Hepatocyte (in vitro differentiated cells): ENCODE data around the gene MYNN. TPM values are rescaled to one million over a fixed set of nuclear protein-coding genes. Genes with fewer than 3 reads are reported as not detected.

Experiments used
- DNase-seq: peaks from one replicate; pipeline ENCODE4 v3.0.0-alpha.2; 2016; ENCODE audit warnings: low spot score
- H2AFZ ChIP-seq: fragments of 200-600 bp; sonication (generic); 2 replicates; pipeline ENCODE4 v1.6.0; 2016; ENCODE audit warnings: antibody characterized with exemption, mild to moderate bottlenecking
- H3K27ac ChIP-seq: fragments of 200-600 bp; sonication (generic); 2 replicates; pipeline ENCODE4 v1.5.1; 2016; ENCODE audit warnings: mild to moderate bottlenecking
- H3K27me3 ChIP-seq: fragments of 200-600 bp; sonication (generic); 2 replicates; pipeline ENCODE4 v1.6.1; 2016
- H3K36me3 ChIP-seq: fragments of 200-600 bp; sonication (generic); replicated peaks from 2 replicates; pipeline ENCODE4 v1.5.1; 2016; ENCODE audit warnings: low read depth; ENCODE audit not compliant: insufficient read depth
- H3K4me1 ChIP-seq: fragments of 200-600 bp; sonication (generic); 2 replicates; pipeline ENCODE4 v1.5.1; 2016; ENCODE audit warnings: mild to moderate bottlenecking, moderate library complexity; ENCODE audit not compliant: insufficient read depth
- H3K4me2 ChIP-seq: fragments of 200-600 bp; sonication (generic); 2 replicates; pipeline ENCODE4 v1.6.0; 2016
- H3K4me3 ChIP-seq: fragments of 200-600 bp; sonication (generic); 2 replicates; pipeline ENCODE4 v1.5.1; 2016; ENCODE audit warnings: mild to moderate bottlenecking
- H3K79me2 ChIP-seq: fragments of 200-600 bp; sonication (generic); 2 replicates; pipeline ENCODE4 v1.6.0; 2017; ENCODE audit warnings: mild to moderate bottlenecking
- H3K9me2 ChIP-seq: fragments of 200-600 bp; sonication (generic); replicated peaks from 2 replicates; pipeline ENCODE4 v1.6.0; 2017; ENCODE audit warnings: mild to moderate bottlenecking; ENCODE audit not compliant: insufficient read depth
- H3K9me3 ChIP-seq: fragments of 200-600 bp; sonication (generic); 2 replicates; pipeline ENCODE4 v1.5.1; 2016; ENCODE audit warnings: low read depth, mild to moderate bottlenecking
- H4K20me1 ChIP-seq: fragments of 200-600 bp; sonication (generic); 2 replicates; pipeline ENCODE4 v1.6.0; 2016; ENCODE audit warnings: mild to moderate bottlenecking; ENCODE audit not compliant: insufficient read depth, poor library complexity, severe bottlenecking
- CTCF ChIP-seq: fragments of 200-600 bp; sonication (generic); IDR thresholded peaks from 2 replicates; pipeline ENCODE4 v1.5.1; 2016; ENCODE audit warnings: antibody characterized with exemption, mild to moderate bottlenecking; ENCODE audit not compliant: poor library complexity
- EZH2 ChIP-seq: fragments of 200-600 bp; sonication (generic); IDR thresholded peaks from 2 replicates; pipeline ENCODE4 v1.6.1; 2016; ENCODE audit warnings: antibody characterized with exemption, mild to moderate bottlenecking, borderline replicate concordance
- EZH2phosphoT487 ChIP-seq: fragments of 200-600 bp; sonication (generic); IDR thresholded peaks from one replicate; pipeline ENCODE4 v1.6.1; 2018; ENCODE audit warnings: antibody characterized with exemption, mild to moderate bottlenecking, low read depth, moderate library complexity; ENCODE audit not compliant: unreplicated experiment, severe bottlenecking
- WGBS: methylation state at CpG from one replicate; pipeline ENCODE4 v1.1.6; 2016; ENCODE audit warnings: low lambda C conversion rate; ENCODE audit errors: missing lambda C conversion rate; 5-methylcytosine and 5-hydroxymethylcytosine counted together
- polyA plus RNA-seq: library from polyadenylated mRNA; unstranded; fragments of >200 nt; fragmentation: Nextera tagmentation; extraction: Ambion mirVana; gene quantifications from 2 replicates; pipeline ENCODE4 v1.2.1, GENCODE V29; 2016
- total RNA-seq: library from RNA; depleted of rRNA; stranded (reverse); fragments of >200 nt; gene quantifications from 2 replicates; pipeline ENCODE4 v1.2.3, GENCODE V29; 2014

MYNN gene
- total and polyA plus RNA-seq, 2 experiments from 2014 or later, result 6.8 to 19.7 TPM

GRCh38 chr3:169836078-169836941 is 63.1 kb downstream of the MYNN start:
- H3K9me3 ChIP-seq, result no peaks in the 10 kb centered on the region
- H3K27ac ChIP-seq, result no peak overlapping the region
- no peak overlapping the region for H3K4me2 ChIP-seq
- H3K79me2 ChIP-seq, result no peaks in the 10 kb centered on the region
- H3K4me3 ChIP-seq, result no peak overlapping the region
- no peaks in the 10 kb centered on the region for H4K20me1 ChIP-seq
- H3K36me3 ChIP-seq, result no peaks in the 10 kb centered on the region
- no peaks in the 10 kb centered on the region for H3K27me3 ChIP-seq
- no peak for DNase-seq
- no peak overlapping the region for H2AFZ ChIP-seq
- no peaks in the 10 kb centered on the region for H3K4me1 ChIP-seq
- WGBS, result 70% methylated on average over 5 of the region's 5 CpGs
- TF ChIP-seq CTCF, result no peak
- H3K9me2 ChIP-seq, result no peaks in the 10 kb centered on the region

DNA sequence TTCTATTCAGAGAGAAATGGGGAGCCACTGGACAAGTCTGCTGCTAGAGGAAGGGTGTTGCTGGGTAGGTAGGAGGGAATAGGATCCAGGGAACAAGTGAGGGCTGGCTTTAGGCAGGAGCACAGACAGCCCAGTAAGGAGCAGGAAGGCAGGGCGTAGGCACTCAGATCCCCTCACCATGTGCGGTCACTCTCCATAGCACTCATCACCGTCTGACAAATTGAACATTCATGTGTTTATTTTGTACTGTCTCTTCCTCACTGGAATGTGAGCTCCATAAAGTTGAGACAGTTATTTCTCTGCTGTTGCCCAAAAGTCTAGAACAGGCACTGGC is 63.7 kb downstream of the MYNN start:
- H3K27me3 ChIP-seq, result no peaks in the 10 kb centered on the region
- no peak overlapping the region for H3K4me2 ChIP-seq
- TF ChIP-seq EZH2 (no peak), EZH2phosphoT487 (no peak), CTCF (no peak)
- no peak for DNase-seq
- no peaks in the 10 kb centered on the region for H4K20me1 ChIP-seq
- H3K4me3 ChIP-seq, result no peak overlapping the region
- 62% methylated on average over 3 of the region's 3 CpGs for WGBS
- no peaks in the 10 kb centered on the region for H3K9me3 ChIP-seq
- no peak overlapping the region for H3K27ac ChIP-seq
- H2AFZ ChIP-seq, result no peak overlapping the region
- H3K9me2 ChIP-seq, result no peaks in the 10 kb centered on the region
- H3K79me2 ChIP-seq, result no peaks in the 10 kb centered on the region
- no peaks in the 10 kb centered on the region for H3K36me3 ChIP-seq
- no peaks in the 10 kb centered on the region for H3K4me1 ChIP-seq

GRCh38 chr3:169838511-169839030 is 65.4 kb downstream of the MYNN start:
- 87% methylated on average over 1 of the region's 1 CpG for WGBS

More at GRCh38 chr3:169838511-169839030, 65.4 kb downstream of the MYNN start:
- TF ChIP-seq CTCF, result no peak
- no peak for TF ChIP-seq EZH2phosphoT487
- no peak for TF ChIP-seq EZH2
- Histone ChIP-seq H3K4me3 (no peak overlapping the region), H4K20me1 (no peaks in the 10 kb centered on the region), H3K9me2 (no peaks in the 10 kb centered on the region), H3K79me2 (no peaks in the 10 kb centered on the region), H3K36me3 (no peaks in the 10 kb centered on the region), H3K27me3 (no peaks in the 10 kb centered on the region), H3K9me3 (no peaks in the 10 kb centered on the region), H3K4me1 (no peaks in the 10 kb centered on the region), H3K4me2 (no peak overlapping the region), H3K27ac (no peak overlapping the region), H2AFZ (no peak overlapping the region)
- DNase-seq, result no peak

Other genes with a start within 250 kb of the MYNN start
- 40.9 and 48.8 TPM in 2 replicates for gene MECOM, start 109.7 kb upstream of the MYNN start, total RNA-seq
- 11.1 and 11.4 TPM in 2 replicates for gene MECOM, start 109.7 kb upstream of the MYNN start, polyA plus RNA-seq
- gene TERC, start 8.3 kb upstream of the MYNN start, total RNA-seq, result 216 and 475 TPM in 2 replicates
- 0.49 and 2.0 TPM in 2 replicates for gene TERC, start 8.3 kb upstream of the MYNN start, polyA plus RNA-seq
- 8.3 and 8.7 TPM in 2 replicates for gene ACTRT3, start 3.8 kb upstream of the MYNN start, total RNA-seq
- 6.9 and 7.3 TPM in 2 replicates for gene ACTRT3, start 3.8 kb upstream of the MYNN start, polyA plus RNA-seq
- not detected in 2 replicates for gene LRRIQ4, start 39.5 kb downstream of the MYNN start, total RNA-seq
- not detected in 2 replicates for gene LRRIQ4, start 39.5 kb downstream of the MYNN start, polyA plus RNA-seq
- gene LRRC34, start 39.5 kb downstream of the MYNN start, total RNA-seq, result 0.97 and 1.0 TPM in 2 replicates
- 0.50 TPM in 1 of 2 replicates, not detected in the other for gene LRRC34, start 39.5 kb downstream of the MYNN start, polyA plus RNA-seq
- gene LRRC31, start 96.5 kb downstream of the MYNN start, total RNA-seq, result 6.1 and 6.5 TPM in 2 replicates
- gene LRRC31, start 96.5 kb downstream of the MYNN start, polyA plus RNA-seq, result 1.1 and 1.4 TPM in 2 replicates
- gene SAMD7, start 138.2 kb downstream of the MYNN start, total RNA-seq, result not detected in 2 replicates
- not detected in 2 replicates for gene SAMD7, start 138.2 kb downstream of the MYNN start, polyA plus RNA-seq
- 45.4 and 48.7 TPM in 2 replicates for gene SEC62, start 193.4 kb downstream of the MYNN start, total RNA-seq
- gene SEC62, start 193.4 kb downstream of the MYNN start, polyA plus RNA-seq, result 138 and 147 TPM in 2 replicates